Measurements from ENCODE around the gene GLRX2.
A peak's percentile ranks its signal among the peaks of the same experiment; 100 is the strongest.

Gene GLRX2

DNA sequence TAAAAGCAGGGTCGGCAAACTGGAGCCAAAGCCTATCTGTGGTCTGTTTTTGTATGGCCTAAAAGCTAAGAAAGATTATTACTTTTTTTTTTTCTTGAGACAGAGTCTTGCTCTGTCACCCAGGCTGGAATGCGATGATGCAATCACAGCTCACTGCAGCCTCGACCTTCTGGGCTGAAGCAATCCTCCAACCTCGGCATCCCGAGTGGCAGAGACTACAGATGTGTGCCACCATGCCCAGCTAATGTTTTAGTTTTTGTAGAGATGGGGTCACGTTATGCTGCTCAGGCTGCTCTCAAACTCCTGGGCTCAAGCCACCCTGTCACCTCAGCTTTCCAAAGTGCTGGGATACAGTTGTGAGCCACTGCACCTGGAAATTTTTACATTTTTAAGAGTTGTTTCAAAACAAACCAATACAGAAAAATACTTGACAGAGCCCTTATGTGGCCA, 6.5 kb upstream of the GLRX2 start:
- DNase-seq = no peak

DNA sequence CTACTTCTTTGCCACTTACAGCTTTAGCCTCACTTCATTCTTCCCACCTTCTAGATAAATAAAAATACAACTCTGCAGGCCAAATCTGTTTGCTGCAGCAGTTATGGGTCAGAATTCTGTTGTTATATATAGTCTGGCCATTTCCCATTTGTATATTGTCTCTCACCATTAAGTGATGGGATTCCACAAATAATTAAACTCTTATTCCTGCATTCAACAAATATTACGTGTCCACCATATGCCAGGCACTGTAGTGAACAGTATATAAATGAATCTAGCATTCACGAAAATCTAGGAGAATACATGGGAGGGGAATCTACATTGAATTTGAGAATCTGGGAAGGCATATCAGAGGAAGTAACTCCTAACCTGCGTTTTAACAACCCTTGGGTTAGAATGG, 5.7 kb upstream of the GLRX2 start:
- DNase-seq = no peak

DNA sequence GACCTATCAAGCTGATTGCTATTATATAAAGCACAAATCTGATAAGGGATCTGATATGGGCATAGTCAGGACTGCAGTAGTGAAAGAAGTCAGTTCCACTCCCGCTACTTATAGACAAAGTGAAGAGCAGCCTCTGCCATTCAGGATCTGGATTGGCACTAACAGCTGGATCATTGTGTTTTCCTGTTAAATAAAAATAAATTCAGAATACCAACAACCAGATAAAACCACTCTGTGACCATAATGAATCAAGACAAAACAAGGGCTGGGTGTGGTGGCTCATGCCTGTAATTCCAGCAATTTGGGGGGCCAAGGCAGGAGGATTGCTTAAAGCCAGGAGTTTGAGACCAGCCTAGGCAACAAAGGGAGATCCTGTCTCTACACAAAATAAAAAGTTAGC, 5.0 kb upstream of the GLRX2 start:
- DNase-seq = no peak

DNA sequence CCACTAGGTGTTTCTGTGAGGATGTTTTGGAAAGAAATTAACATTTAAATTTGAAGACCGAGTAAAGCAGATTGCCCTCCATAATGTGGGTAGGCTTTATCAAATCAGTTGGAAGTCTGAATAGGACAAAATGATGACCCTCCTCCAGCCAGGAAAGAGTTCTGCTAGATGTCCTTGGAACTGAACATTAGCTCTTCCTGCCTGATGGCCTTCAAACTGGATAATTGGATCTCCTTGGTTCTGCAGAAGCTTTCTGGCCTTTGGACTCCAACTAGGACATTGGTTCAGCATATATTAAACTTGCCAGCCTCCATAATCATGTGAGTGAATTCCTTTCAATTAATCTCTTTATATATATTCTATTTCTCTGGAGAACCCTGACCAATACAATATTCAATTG, 4.4 kb upstream of the GLRX2 start:
- no peak for DNase-seq

DNA sequence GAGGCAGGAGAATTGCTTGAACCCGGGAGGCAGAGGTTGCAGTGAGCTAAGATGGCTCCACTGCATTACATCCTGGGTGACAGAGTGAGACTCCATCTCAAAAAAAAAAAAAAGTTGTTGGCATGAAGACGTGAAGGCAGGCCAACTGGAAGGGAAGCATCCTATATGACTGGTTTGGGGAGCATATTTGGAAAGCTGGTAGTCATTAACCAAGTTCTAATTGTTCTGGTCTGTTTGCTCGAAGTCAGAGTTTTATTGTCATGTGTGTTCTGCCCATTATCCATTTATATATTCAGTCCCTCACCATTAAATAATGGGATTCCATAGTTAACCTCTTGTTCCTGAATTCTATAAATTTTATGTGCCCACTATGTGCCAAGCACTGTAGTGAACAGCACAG, 3.3 kb upstream of the GLRX2 start:
- DNase-seq = no peak

DNA sequence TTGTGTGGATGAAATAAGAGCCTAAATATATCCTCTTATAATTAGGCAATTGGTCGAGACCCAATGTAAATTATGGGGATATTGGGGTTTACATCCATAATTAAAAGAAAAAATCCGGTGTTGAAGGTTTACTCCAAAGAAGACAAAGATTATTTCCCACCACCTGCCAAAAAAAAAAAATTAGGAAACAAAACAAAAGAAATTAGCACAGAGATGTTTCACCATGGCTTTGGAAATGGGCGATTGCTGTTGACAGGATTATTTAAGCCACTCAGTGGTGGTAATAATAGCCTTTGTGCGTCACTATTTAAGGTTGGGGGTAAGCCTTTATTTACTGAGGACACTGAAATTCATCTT, 585 bp upstream of the GLRX2 start:
- no peak for DNase-seq

DNA sequence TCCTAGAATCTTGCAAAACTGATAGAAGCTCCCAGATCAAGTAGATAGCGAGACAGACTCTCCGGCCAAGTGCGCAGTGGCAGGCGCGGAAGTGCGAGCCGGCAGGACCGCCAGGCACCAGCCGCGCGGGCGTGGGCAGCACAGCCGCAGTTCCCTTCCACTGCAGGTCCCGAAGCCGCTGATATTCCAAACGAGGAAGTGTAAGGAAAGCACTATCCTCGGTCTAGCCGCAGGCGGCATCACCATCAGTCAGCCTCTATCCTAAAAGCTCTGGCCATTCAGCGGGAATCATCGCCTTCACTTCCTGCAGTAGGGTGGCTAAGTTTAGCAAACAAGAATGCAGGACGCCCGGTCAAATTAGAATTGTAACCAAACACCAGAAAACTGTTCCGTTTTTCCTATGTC, 710 bp downstream of the GLRX2 start:
- peak in 11 of 14 donors; percentile 21 to 73 (median 49) for DNase-seq

DNA sequence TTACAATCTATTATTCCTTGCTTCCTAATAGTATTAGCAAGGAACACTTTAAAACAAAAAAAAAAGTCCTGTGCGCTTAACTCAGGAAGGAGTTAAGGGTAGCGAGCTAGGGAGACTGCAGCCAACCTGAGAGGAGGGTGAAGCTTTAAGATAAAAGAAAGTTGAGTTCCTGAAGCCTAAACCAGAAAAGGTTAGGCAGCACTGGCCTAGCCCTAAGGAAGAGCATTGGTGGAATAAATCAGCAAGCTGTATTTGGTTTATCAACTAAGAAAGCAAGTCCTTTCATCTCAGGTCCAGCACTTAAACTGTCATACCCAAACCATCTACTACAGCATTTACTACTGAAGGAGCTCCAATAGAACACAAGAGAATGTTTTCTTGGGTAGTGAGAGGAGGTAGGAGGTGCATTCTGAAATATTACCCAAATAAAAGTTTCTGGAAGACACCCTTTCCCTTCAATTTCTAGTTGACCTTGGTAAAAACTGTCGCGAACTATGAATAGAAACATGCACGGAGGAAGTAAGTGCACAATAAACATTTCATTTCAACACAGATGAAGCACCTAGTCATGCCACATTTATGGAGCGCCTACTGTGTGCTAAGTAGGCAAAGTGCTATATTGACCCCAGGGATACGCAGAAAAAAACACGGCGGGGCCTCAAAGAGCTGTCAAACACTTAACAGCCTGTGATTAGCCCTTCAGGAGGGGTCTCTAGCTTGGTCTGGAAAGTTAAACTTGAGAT, 1.3 kb downstream of the GLRX2 start:
- DNase-seq = no peak

DNA sequence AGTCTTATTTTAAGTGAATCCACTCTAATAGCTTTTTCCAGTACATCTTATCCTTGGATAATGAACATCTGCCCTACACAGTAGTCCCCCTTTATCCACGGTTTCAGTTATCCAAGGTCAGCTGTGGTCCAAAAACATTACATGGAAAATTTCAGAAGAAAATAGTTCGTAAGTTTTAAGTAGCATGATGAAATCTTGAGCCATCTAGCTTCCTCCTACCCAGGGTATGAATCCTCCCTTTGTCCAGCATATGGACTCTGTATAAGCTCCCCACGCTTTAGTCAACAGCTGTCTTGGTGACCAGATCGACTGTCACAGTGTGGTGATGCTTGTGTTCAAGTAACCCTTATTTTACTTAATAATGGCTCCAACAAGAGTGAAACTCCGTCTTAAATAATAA, 2.6 kb downstream of the GLRX2 start:
- DNase-seq = no peak

DNA sequence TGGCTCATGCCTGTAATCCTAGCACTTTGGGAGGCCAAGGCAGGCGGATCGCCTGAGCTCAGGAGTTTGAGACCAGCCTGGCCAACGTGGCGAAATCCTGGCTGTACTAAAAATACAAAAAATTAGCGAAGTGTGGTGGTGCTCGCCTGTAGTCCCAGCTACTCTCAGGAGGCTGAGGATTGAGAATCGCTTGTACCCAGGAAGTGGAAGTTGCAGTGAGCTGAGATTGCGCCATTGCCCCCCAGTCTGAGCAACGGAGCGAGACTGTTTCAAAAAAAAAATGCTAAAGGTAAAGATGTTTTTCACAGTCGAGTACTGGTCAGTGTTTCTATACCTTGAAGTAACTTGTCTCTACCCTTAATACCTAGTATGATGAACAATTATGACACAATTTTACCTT, 11.1 kb downstream of the GLRX2 start:
- no peak for DNase-seq

DNA sequence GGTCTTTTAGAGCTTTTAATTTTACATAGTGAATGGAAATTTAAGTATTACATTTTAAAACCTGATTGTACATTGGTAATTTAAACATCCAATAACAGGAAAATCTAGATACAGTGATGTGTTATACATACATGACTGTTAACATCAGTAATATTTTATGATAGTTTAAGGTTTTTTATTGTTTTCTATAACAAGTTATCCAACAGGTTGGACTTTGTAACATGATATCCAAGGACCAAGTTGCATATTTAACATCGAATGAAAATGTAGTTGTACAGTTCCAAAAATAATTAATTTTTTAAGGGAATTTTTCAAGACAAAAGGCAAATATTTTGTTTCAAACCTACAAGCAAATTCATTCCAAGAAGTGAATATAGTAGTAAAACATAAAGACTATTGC, 14.3 kb downstream of the GLRX2 start:
- DNase-seq = no peak

DNA sequence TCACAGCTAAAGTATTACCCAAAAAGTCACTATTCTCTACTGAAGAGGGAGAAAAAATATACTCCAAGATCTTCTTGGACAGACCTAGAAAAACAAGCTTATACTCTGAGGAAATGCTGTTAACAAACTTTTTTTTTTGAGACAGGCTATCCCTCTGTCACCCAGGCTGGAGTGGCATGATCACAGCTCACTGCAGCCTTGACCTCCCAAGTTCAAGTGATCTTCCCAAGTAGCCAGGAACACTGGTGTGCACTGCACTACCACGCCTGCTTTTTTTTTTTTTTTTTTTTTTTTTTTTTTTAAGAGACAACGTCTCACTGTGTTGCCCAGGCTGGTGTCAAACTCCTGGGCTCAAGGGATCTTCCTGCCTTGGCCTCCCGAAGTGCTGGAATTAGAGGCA, 17.3 kb downstream of the GLRX2 start:
- DNase-seq = no peak

DNA sequence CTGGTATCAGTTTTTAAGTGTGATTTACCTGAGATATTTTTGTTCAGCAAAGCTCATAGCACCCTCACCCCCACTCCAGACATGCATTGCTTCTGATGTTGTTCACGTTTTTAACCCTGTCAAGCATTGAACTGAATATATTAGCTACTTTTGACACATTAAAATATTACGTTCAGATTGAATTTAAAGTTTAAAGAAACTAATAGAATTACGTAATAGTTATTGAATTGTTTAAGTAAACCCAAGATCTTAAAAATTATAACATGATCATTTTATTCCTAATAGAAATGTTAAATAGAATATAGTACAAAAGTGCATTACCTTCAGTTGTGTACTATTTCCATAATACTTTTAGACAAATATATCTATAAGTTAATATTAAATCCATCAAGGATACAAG, 18.9 kb downstream of the GLRX2 start:
- DNase-seq = no peak

DNA sequence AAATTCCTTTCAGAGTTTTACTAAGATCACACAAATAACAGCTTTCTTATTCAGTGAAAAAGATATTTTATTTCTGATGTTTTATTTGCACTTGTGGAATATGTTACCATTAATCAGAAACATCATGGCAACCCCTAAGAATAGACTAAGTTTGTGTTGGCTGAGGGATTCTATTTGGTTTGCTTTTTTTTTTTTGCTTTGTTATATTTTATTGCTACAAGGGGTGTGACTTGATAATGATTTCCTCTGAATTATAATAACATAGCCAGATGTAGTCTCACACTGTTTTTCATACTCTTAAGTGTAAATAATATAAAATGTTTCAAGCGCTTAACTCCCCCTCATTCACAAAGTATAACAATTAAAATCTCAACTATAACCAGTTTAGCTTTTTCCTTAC, 20.0 kb downstream of the GLRX2 start:
- no peak for DNase-seq

DNA sequence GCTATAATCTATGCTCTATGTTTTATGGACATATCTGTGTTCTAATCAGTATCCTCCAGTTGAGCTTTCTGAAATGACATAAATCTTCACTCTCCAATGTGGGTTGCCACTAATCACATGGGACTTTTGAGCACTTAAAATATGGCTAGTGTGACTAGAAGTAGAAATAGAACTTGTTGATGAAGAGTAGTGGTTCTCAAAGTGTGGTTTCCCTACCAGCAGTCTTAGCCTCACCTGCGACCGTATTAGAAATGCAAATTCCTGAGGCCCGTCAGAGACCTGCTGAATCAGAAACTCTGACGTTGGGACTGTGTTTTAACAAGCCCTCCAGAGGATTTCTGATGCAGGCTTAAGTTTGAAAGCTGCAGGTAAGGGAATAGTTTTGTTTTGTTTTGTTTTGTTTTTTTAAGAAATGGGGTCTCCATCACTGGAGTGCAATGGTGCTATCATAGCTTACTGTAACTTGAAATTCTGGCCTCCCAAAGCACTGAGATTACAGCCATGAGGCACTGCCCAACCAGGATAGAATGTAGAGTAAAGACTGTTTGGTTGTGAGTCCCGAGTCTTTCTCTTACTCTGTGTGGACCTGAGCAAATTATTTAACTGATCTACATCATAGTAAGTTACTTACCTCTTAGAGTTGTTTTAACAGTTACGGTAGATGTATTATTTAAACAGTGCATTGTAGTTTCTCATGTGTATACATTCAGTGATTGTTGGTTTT, 21.7 kb downstream of the GLRX2 start:
- DNase-seq = no peak

DNA sequence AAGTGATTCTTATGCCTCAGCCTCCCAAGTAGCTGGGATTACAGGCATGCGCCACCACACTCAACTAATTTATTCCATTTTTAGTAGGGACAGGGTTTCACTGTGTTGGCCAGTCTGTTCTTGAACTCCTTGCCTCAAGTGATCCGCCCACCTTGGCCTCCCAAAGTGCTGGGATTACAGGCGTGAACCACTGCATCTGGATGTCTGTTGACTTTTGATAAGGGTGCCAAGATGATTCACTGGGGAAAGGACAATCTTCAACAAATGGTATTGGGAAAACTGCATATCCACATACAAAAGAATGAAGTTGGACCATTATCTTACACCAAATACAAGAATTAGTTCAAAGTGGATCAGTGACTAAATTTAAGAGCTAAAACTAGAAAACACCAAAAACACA, 26.0 kb downstream of the GLRX2 start:
- no peak for DNase-seq

DNA sequence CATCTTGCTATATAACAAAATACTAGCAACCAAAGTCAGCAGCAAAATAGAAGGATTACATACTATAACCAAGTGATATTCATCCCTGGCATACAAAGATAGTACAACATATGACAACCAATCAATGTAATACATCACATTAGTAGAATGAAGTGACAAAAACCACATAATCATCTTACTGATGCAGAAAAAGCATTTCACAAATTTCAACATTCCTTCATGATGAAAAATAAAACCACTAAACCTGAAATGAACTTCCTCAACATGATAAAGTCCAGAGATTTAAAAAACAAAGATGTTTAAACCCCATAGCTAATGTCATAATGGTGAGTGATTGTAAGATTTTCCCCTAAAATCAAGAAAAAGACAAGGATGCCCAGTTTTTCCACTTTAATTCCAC, 27.2 kb downstream of the GLRX2 start:
- DNase-seq = no peak

DNA sequence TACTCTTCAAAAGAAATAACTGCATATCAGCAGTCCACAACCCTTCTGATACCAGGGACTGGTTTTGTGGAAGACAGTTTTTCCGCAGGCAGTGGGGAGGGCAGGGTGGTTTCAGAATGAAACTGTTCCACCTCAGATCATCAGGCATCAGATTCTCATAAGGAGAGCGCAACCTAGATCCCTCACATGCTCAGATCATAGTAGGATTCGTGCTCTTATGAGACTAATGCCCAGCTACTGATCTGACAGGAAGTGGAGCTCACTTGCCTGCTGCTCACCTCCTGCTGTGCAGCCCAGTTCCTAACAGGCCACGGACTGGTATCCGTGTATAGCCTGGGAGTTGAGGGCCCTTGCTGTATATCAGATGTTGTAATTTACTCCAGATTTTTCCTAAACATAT, 34.3 kb downstream of the GLRX2 start:
- DNase-seq = no peak

DNA sequence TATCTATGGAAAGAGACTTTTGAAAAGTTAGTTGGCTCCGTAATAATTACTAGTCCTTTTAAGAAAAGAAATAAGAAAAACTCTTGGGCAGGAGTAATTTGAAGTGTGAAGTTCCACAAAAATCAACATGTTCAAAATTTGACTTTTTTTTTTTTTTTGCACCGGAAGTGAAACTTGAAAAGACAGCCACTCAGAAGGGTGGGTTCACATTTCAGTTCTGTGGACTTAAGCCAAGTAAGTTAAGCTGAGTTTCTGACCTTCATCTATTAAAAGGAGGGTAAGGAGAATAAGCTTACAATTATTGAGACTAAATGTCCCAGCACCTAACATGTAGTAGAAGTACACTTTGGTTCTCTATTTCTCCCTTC, 34.8 kb downstream of the GLRX2 start:
- DNase-seq = no peak

DNA sequence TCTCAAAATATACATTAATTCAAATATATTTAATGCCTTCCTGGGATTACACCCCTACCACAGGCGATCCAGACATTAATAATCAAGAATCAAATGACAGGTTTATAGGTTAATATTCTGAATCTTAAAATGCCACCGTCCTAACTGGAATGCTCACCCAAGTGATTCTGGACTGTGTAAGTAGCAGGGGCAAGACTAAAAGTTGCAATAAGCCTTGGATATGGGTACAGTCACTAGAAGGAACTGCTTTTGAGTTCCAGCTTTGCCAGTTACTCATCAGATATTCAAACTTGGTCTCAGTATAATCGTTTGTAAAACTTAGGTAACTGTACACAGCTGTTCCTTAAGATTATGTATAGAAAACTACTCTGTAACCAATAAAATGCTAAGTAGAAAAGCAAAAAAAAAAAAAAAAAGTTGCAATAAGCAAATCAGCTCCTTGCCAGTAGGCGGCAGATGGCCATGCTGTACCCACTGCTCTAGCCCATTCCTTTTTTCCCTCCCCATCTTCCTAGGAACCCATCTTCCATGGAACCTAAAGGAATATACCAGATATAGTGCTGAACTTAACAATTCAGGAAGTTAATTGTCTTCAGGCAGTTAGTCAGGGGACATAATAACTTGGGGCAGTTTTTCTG, 35.3 kb downstream of the GLRX2 start:
- DNase-seq = no peak

DNA sequence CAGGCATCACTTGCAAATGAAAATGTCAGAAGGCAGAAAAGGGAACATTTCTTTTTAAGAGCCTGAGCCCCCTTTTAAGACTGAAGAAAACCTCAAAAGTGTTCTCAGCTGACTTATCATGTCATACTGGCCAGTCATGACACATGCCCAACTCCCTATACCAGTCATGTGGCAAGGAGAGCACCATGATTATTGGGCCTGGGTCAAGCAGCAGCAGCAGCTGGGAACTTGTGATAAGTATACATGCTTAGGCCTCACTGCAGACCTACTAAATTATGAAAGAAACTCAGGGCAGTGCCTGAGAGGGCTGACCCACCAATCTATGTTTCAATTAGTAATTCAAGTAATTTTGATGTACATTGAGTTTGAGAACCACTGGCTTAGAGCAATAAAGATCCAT, 37.2 kb downstream of the GLRX2 start:
- no peak for DNase-seq

DNA sequence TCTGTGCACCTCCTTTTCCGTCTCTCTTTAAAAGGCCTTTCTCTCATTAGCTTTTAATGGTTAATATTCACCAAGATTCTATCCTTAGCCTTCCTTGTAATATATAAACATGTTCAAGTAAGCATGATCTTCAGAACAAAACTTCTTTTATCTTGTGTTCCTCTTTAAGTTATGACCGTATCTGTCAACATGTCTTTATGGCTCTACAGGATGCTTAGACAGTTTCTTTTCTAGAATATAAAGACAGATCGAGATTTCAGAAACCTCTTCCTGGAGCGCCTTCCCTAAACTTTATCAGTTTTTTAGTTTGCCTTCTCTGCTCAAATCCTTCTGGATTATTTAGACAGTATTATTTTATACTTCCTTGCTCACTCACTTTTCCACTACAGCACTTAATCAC, 38.6 kb downstream of the GLRX2 start:
- DNase-seq = no peak

DNA sequence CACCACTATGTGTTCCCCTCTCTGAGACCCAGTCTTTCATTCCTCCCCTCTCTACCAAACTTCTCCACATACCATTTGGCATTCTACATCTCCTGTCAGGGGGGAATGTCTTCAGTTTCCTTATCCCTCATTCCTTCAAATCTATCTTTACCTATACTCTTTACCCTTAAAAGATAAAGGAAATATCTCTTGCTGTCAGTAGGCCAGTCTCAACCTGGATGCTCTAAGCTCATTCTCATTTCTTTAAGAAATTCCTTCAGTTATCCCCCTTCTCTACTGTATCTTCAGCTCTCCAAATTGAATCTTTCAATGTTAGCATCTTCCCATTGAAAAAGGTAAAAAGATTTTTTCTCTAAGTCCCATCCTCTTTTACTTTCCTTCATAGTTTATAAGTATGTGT, 39.3 kb downstream of the GLRX2 start:
- DNase-seq = no peak
